Brain microvascular endothelial cell (primary cell): ENCODE results near the gene NTF3.

Experiments used
- DNase-seq: peaks from one replicate; pipeline ENCODE4 v3.0.0-alpha.2; 2020
- H3K27ac ChIP-seq: fragments of 250-450 bp; sonication (Bioruptor Pico); 2 replicates; pipeline ENCODE4 v1.5.1; 2020; ENCODE audit warnings: mild to moderate bottlenecking, moderate library complexity
- H3K27me3 ChIP-seq: fragments of 250-450 bp; sonication (Bioruptor Pico); replicated peaks from 2 replicates; pipeline ENCODE4 v1.5.1; 2020; ENCODE audit warnings: mild to moderate bottlenecking
- H3K36me3 ChIP-seq: fragments of 250-450 bp; sonication (Bioruptor Pico); replicated peaks from 2 replicates; pipeline ENCODE4 v1.5.1; 2020; ENCODE audit warnings: mild to moderate bottlenecking
- H3K4me3 ChIP-seq: 2 replicates; pipeline ENCODE4 v1.5.1; 2011; ENCODE audit warnings: low read depth, mild to moderate bottlenecking, control low read depth, low read length, moderate library complexity
- in situ Hi-C: cut with HindIII; loops from 2 replicates; pipeline ENCODE4 v1.10.0; 2017; ENCODE audit warnings: low sequenced_read_pairs, low pct_ligation_motif_present
- TF ChIP-seq, protein P1 (sequence below): IDR thresholded peaks from 2 replicates; pipeline ENCODE4 v1.5.1; 2011; ENCODE audit warnings: low read depth, mild to moderate bottlenecking, moderate library complexity, low read length, control low read depth, inconsistent platforms; ENCODE audit errors: missing control alignments

NTF3 gene

GRCh38 chr12:5432011-5432400, at the start of gene NTF3:
Gene NTF3, plus strand, starts transcription at chr12:5432108. Its CDS starts 217 bp downstream, at chr12:5432325.
- H3K27me3 ChIP-seq, result peaks cover 73% of the 10 kb centered on the region
- DNase-seq, result no peak
- in situ Hi-C loops, result no loop called here
- H3K36me3 ChIP-seq, result no peaks in the 10 kb centered on the region
- H3K27ac ChIP-seq, result no peak within 1 kb of the TSS
- TF ChIP-seq, protein P1, sequence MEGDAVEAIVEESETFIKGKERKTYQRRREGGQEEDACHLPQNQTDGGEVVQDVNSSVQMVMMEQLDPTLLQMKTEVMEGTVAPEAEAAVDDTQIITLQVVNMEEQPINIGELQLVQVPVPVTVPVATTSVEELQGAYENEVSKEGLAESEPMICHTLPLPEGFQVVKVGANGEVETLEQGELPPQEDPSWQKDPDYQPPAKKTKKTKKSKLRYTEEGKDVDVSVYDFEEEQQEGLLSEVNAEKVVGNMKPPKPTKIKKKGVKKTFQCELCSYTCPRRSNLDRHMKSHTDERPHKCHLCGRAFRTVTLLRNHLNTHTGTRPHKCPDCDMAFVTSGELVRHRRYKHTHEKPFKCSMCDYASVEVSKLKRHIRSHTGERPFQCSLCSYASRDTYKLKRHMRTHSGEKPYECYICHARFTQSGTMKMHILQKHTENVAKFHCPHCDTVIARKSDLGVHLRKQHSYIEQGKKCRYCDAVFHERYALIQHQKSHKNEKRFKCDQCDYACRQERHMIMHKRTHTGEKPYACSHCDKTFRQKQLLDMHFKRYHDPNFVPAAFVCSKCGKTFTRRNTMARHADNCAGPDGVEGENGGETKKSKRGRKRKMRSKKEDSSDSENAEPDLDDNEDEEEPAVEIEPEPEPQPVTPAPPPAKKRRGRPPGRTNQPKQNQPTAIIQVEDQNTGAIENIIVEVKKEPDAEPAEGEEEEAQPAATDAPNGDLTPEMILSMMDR, result no peak
- peak within 1 kb of the TSS; percentile 37 for H3K4me3 ChIP-seq

- no peak overlapping the region for H3K27ac ChIP-seq
- in situ Hi-C loops, result no loop called here
- DNase-seq, result no peak
These were observed 47.9 kb upstream of the NTF3 start for GRCh38 chr12:5384015-5384414.

GRCh38 chr12:5388581-5389535, 43.0 kb upstream of the NTF3 start:
- in situ Hi-C loops, result no loop called here
- Histone ChIP-seq H3K27ac (no peak overlapping the region), H3K4me3 (no peak overlapping the region), H3K27me3 (no peaks in the 10 kb centered on the region), H3K36me3 (no peaks in the 10 kb centered on the region)
- DNase-seq, result no peak
- TF ChIP-seq, protein P1, result no peak

More at GRCh38 chr12:5384015-5384414, 47.9 kb upstream of the NTF3 start:
- TF ChIP-seq, protein P1, result no peak
- Histone ChIP-seq H3K27me3 (no peaks in the 10 kb centered on the region), H3K4me3 (no peak overlapping the region), H3K36me3 (no peaks in the 10 kb centered on the region)

- TF ChIP-seq, protein P1, result no peak
- DNase-seq, result no peak
- H3K4me3 ChIP-seq, result no peak overlapping the region
- in situ Hi-C loops, result no loop called here
- H3K27ac ChIP-seq, result no peak overlapping the region
- no peaks in the 10 kb centered on the region for H3K36me3 ChIP-seq
- no peaks in the 10 kb centered on the region for H3K27me3 ChIP-seq
These were observed 41.6 kb upstream of the NTF3 start for GRCh38 chr12:5390174-5390799.

DNA sequence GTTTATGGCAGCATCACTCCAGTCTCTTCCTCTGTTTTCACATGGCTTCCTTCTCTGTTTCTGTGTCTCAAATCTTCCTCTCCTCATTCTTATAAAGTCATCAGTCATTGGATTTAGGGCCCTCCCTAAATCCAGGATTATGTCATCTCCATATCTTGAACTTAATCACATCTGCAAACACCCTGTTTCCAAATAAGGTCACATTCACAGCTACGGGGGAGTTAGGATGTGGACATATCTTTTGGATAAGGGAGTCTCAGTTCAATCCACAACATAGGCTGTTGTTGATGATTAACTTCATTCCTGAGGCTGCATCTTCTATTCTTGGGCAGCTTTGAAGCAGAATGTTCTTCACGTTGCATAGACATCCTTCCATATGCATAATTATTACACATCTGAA, 40.3 kb upstream of the NTF3 start:
- H3K27ac ChIP-seq, result no peak overlapping the region
- no peaks in the 10 kb centered on the region for H3K36me3 ChIP-seq
- in situ Hi-C loops, result no loop called here
- TF ChIP-seq, protein P1, result no peak
- no peak overlapping the region for H3K4me3 ChIP-seq
- H3K27me3 ChIP-seq, result no peaks in the 10 kb centered on the region
- peak; percentile 10 for DNase-seq
